Measurements from ENCODE around the gene PTOV1.

DNA sequence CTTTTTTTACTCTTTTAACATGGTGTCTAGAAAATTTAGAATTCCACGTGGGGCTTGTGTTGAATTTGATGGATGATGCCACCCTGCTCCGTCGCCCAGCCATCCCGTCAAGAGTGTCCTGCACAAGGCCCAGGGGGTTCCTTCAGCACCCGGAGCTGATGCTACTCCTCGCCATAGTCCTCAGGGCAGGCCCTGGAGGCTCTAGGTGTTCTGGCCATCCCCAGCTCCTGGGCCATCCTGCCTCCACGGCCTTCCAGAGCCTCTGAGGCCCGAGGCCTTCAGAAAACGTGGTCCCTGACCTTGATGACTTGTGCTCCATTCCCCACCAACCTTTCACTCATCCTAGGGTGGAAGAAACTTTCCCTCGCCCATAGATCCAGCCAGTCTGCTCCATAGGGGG, 22.9 kb downstream of the PTOV1 start:
- TF ChIP-seq EGR1 (IDR thresholded peaks at IDR 0.05) (no peak), YY1 (IDR thresholded peaks at IDR 0.05; ENCODE audit: low read depth) (no peak), EP300 (IDR thresholded peaks at IDR 0.05; ENCODE audit: borderline replicate concordance) (no peak), CREB1 (IDR thresholded peaks at IDR 0.05; ENCODE audit: low read depth) (no peak)
- TF ChIP-seq, protein P1, sequence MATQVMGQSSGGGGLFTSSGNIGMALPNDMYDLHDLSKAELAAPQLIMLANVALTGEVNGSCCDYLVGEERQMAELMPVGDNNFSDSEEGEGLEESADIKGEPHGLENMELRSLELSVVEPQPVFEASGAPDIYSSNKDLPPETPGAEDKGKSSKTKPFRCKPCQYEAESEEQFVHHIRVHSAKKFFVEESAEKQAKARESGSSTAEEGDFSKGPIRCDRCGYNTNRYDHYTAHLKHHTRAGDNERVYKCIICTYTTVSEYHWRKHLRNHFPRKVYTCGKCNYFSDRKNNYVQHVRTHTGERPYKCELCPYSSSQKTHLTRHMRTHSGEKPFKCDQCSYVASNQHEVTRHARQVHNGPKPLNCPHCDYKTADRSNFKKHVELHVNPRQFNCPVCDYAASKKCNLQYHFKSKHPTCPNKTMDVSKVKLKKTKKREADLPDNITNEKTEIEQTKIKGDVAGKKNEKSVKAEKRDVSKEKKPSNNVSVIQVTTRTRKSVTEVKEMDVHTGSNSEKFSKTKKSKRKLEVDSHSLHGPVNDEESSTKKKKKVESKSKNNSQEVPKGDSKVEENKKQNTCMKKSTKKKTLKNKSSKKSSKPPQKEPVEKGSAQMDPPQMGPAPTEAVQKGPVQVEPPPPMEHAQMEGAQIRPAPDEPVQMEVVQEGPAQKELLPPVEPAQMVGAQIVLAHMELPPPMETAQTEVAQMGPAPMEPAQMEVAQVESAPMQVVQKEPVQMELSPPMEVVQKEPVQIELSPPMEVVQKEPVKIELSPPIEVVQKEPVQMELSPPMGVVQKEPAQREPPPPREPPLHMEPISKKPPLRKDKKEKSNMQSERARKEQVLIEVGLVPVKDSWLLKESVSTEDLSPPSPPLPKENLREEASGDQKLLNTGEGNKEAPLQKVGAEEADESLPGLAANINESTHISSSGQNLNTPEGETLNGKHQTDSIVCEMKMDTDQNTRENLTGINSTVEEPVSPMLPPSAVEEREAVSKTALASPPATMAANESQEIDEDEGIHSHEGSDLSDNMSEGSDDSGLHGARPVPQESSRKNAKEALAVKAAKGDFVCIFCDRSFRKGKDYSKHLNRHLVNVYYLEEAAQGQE (IDR thresholded peaks at IDR 0.05; ENCODE audit: low read depth), result no peak
- TF ChIP-seq, protein P2, sequence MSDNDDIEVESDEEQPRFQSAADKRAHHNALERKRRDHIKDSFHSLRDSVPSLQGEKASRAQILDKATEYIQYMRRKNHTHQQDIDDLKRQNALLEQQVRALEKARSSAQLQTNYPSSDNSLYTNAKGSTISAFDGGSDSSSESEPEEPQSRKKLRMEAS (IDR thresholded peaks at IDR 0.05), result no peak
